HUES6 (cell line): ENCODE results near the gene TUBA1C.
A peak's percentile ranks its signal among the peaks of the same experiment; 100 is the strongest.
"Not testable (repeated sequence)": the region's sequence is repeated elsewhere in the genome, so short reads cannot be mapped to it uniquely, and the experiment has no call there.

Experiments
- H3K27ac ChIP-seq: 2 replicates; pipeline ENCODE4 v1.7.0; 2013; ENCODE audit warnings: low read depth, mild to moderate bottlenecking, low read length, inconsistent platforms
- H3K27me3 ChIP-seq: 2 replicates; pipeline ENCODE4 v1.6.1; 2013; ENCODE audit warnings: low read length; ENCODE audit not compliant: control insufficient read depth, insufficient read depth
- H3K36me3 ChIP-seq: 2 replicates; pipeline ENCODE4 v1.6.1; 2013; ENCODE audit warnings: low read length; ENCODE audit not compliant: control insufficient read depth, insufficient read depth
- H3K4me1 ChIP-seq: 2 replicates; pipeline ENCODE4 v1.6.1; 2013; ENCODE audit warnings: low read length; ENCODE audit not compliant: control insufficient read depth, insufficient read depth
- H3K4me3 ChIP-seq: 2 replicates; pipeline ENCODE4 v1.5.1; 2013; ENCODE audit warnings: low read depth, low read length
- H3K9ac ChIP-seq: one replicate; pipeline ENCODE4 v1.6.1; 2013; ENCODE audit warnings: mild to moderate bottlenecking, low read length
- H3K9me3 ChIP-seq: 2 replicates; pipeline ENCODE4 v1.6.1; 2013; ENCODE audit warnings: low read depth, low read length; ENCODE audit not compliant: control insufficient read depth, insufficient read depth

The TUBA1C gene

GRCh38 chr12:49274396-49275069, 9.7 kb downstream of the TUBA1C start:
- Histone ChIP-seq H3K27ac (no peak overlapping the region), H3K27me3 (no peaks in the 10 kb centered on the region), H3K4me3 (no peak overlapping the region), H3K9ac (no peak overlapping the region), H3K4me1 (peaks cover 3% of the 10 kb centered on the region), H3K36me3 (peaks cover 42% of the 10 kb centered on the region), H3K9me3 (no peaks in the 10 kb centered on the region)

- no peak overlapping the region for H3K27ac ChIP-seq
- H3K27me3 ChIP-seq = no peaks in the 10 kb centered on the region
- peaks cover 12% of the 10 kb centered on the region for H3K4me1 ChIP-seq
- no peak overlapping the region for H3K4me3 ChIP-seq
- peaks cover 22% of the 10 kb centered on the region for H3K36me3 ChIP-seq
- no peak overlapping the region for H3K9ac ChIP-seq
- H3K9me3 ChIP-seq = no peaks in the 10 kb centered on the region
Measured at GRCh38 chr12:49276304-49277290, 11.7 kb downstream of the TUBA1C start.

GRCh38 chr12:49277466-49277865, 12.6 kb downstream of the TUBA1C start:
- Histone ChIP-seq H3K27ac (no peak overlapping the region), H3K4me1 (peaks cover 18% of the 10 kb centered on the region), H3K27me3 (no peaks in the 10 kb centered on the region), H3K9me3 (no peaks in the 10 kb centered on the region), H3K9ac (no peak overlapping the region), H3K36me3 (peaks cover 16% of the 10 kb centered on the region), H3K4me3 (no peak overlapping the region)

DNA sequence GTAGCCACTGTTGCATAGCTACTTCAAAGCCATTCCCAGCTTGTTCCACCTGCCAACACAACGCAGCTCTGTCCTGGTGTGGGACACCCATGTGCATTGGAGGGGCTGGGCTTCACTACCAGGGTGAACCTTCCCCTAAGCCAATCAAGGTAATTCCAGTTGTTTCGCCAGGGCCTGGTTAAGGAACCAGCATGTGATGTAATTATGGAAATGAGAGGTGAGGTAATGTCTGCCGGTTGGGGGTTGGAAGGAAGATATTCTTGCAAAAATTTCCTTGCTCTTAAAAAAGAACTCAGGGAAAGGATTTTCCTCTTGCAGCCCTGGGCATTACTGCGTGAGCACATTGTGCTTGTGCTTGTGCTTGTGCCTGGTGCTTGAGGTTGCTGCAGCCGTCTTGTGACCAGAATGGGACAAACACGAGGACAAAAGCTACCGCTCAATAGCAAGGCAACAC, 14.9 kb downstream of the TUBA1C start:
- Histone ChIP-seq H3K36me3 (no peaks in the 10 kb centered on the region), H3K9me3 (0 out of 2 replicates have a peak, but pooled peaks cover 3% of the 10 kb centered on the region), H3K4me1 (peaks cover 26% of the 10 kb centered on the region), H3K4me3 (no peak overlapping the region), H3K9ac (peak overlapping the region; percentile 41), H3K27ac (peak overlapping the region; percentile 39; the same call in 1 of the 2 replicates), H3K27me3 (no peaks in the 10 kb centered on the region)

DNA sequence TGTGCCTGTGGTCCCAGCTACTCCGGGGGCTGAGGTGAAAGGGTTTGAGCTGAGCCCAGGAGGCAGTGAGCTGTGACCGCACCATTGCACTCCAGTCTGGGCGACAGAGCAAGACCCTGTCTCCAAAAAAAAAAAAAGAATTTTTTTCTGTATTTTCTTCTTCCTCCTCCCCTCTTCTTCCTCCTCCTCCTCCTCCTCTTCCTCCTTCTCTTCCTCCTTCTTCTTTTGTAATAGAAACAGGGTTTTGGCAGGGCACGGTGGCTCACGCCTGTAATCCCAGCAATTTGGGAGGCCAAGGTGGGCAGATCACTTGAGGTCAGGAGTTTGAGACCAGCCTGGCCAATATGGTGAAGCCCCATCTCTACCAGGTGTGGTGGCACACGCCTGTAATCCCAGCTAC, 15.7 kb downstream of the TUBA1C start:
- H3K9ac ChIP-seq, H3K9me3 ChIP-seq, H3K27me3 ChIP-seq, H3K4me3 ChIP-seq, H3K27ac ChIP-seq, H3K36me3 ChIP-seq: not testable (repeated sequence)
- H3K4me1 ChIP-seq = peaks cover 26% of the 10 kb centered on the region

DNA sequence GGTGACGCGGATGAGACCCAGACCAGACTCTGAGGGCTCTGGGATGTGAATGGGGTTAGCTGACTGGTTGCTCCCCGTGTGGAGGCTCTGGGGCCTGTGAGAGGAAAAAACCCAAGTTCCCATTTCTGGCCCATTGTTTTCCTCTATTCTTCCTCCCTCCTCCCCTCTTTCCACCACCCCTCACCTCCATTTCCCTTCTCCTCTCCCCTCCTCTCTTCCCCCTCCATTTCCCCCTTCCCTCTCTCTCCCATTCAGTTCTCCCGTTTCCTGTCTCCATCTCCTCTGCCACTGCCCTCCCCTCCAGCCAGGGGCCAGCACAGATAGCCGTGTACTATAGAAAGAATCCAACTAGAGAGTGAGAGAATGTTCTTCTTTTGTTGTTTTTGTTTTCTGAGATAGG, 17.4 kb downstream of the TUBA1C start:
- Histone ChIP-seq H3K9ac (no peak overlapping the region), H3K4me1 (peaks cover 26% of the 10 kb centered on the region), H3K4me3 (no peak overlapping the region), H3K36me3 (no peaks in the 10 kb centered on the region), H3K9me3 (0 out of 2 replicates have a peak, but pooled peaks cover 5% of the 10 kb centered on the region), H3K27me3 (no peaks in the 10 kb centered on the region), H3K27ac (no peak overlapping the region; the same call in 1 of the 2 replicates)

DNA sequence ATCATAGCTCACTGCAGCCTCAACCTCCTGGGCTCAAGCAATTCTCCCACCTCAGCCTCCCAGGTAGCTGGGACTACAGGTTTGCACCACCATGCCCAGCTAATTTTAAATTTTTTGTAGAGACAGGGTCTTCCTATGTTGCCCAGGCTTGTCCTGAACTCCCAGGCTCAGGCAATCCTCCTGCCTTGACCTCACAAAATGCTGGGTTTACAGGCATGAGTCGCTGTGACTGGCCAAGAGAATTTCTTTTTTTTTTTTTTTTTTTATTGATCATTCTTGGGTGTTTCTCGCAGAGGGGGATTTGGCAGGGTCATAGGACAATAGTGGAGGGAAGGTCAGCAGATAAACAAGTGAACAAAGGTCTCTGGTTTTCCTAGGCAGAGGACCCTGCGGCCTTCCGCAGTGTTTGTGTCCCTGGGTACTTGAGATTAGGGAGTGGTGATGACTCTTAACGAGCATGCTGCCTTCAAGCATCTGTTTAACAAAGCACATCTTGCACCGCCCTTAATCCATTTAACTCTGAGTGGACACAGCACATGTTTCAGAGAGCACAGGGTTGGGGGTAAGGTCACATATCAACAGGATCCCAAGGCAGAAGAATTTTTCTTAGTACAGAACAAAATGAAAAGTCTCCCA, 18.0 kb downstream of the TUBA1C start:
- peaks cover 26% of the 10 kb centered on the region for H3K4me1 ChIP-seq
- H3K4me3 ChIP-seq, H3K27ac ChIP-seq, H3K27me3 ChIP-seq, H3K9me3 ChIP-seq, H3K36me3 ChIP-seq, H3K9ac ChIP-seq: not testable (repeated sequence)

DNA sequence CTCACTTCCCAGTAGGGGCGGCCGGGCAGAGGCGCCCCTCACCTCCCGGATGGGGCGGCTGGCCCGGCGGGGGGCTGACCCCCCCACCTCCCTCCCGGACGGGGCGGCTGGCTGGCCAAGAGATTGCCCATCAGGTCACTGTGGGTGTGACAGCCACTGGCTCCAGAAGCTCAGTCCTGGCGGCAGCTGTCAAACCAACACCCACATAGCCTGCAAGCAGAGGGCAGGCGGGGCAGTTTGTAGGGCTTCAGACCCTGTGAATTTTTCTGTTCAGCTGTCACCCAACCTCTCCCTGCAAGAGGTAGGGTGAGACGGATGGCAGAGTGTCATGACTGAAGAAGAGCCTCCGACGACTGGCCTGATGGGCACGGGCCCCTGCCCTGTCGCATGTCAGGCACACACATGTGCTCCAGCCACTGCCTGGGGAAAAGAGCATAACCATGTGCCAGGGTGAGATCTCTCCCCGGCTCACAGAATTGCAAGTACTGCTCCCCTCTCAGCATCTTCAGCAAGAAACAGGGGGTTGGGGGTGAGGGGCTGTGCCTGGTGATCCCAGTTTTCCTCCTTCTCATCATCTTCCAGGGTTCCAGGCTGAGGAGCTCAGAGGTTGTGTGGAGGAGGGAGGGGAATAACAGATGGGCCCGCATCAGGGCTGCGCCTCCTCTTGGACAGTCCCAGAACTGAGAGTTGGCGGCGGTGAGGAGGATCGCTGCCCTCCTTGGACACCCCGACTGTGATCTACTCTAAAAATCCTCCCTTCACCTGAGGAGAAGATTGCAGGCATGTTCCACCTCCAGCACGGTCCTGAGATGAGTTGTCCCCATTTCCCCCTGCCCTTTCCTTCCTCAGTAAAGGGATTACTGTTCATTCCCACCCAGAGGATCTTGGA, 18.9 kb downstream of the TUBA1C start:
- no peak overlapping the region for H3K9ac ChIP-seq

GRCh38 chr12:49284672-49285071, 19.8 kb downstream of the TUBA1C start:
- H3K27ac ChIP-seq = no peak overlapping the region
- H3K9me3 ChIP-seq = 0 out of 2 replicates have a peak, but pooled peaks cover 5% of the 10 kb centered on the region
- H3K4me3 ChIP-seq = no peak overlapping the region
- H3K4me1 ChIP-seq = peaks cover 22% of the 10 kb centered on the region
- H3K9ac ChIP-seq = no peak overlapping the region
- H3K27me3 ChIP-seq = 0 out of 2 replicates have a peak, but pooled peaks cover 5% of the 10 kb centered on the region
- H3K36me3 ChIP-seq = no peaks in the 10 kb centered on the region

More for the DNA sequence above, 18.9 kb downstream of the TUBA1C start:
- Histone ChIP-seq H3K36me3 (no peaks in the 10 kb centered on the region), H3K27me3 (0 out of 2 replicates have a peak, but pooled peaks cover 3% of the 10 kb centered on the region), H3K4me1 (peaks cover 26% of the 10 kb centered on the region), H3K27ac (no peak overlapping the region), H3K9me3 (0 out of 2 replicates have a peak, but pooled peaks cover 5% of the 10 kb centered on the region), H3K4me3 (no peak overlapping the region)

DNA sequence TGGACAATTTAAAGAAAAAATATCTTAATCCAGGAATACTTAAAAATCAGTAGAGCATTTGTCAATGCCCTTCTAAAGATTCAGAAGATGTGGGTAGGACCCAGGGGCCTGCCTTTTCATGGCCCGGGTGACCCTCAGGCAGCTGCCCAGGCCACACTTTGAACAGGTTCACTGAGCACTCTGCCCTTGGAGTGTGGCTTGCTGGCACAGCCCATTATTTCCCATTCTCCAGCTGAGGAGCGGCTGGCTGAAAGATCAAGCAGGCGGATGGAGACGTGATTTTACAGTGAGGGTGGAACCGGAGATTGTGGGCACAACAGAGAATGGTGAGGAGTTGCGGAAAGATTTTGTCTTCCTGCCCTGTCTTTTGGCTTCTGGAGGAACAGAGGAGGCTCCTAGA, 23.0 kb downstream of the TUBA1C start:
- Histone ChIP-seq H3K9ac (no peak overlapping the region), H3K9me3 (0 out of 2 replicates have a peak, but pooled peaks cover 5% of the 10 kb centered on the region), H3K4me1 (peaks cover 9% of the 10 kb centered on the region), H3K4me3 (no peak overlapping the region), H3K27ac (no peak overlapping the region), H3K36me3 (no peaks in the 10 kb centered on the region), H3K27me3 (peaks cover 20% of the 10 kb centered on the region)
